ENCODE data around the gene TMEM192. TPM values are rescaled to one million over a fixed set of nuclear protein-coding genes. Genes with fewer than 3 reads are reported as not detected.
"Not testable (repeated sequence)": the region's sequence is repeated elsewhere in the genome, so short reads cannot be mapped to it uniquely, and the experiment has no call there.

The TMEM192 gene
- total RNA-seq, 3 donors from 2014 or later, result 11.5 to 31.2 (median 20.5) TPM

DNA sequence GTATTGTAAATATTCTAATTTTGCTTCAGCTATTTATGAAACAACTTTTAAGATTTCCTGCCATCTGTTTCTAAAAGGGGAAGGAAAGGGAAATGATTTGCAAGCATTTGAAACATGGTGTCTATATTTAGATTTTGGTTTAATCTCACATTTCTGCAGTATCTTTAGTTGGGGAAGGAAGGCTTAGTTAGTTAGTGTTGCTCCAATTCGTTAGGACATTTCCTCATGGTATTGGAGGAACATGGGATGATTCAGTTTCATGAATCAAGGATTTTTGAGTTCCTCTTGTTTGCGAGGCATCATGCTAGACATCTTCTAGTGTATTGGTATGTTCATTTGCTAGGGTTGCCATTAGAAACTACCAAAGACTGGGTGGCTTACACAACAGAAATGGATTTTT lies 20.5 kb upstream of the TMEM192 start:
- H3K4me3 ChIP-seq, result no peak overlapping the region
- no peak for DNase-seq (ENCODE audit: low spot score in 2 of 2)
- H3K27me3 ChIP-seq, result no peaks in the 10 kb centered on the region
- H3K9me3 ChIP-seq, result peaks cover 0 to 6% of the 10 kb centered on the region in 2 donors
- no peak overlapping the region for H3K27ac ChIP-seq
- no peaks in the 10 kb centered on the region for H3K36me3 ChIP-seq
- intact Hi-C loops (cut with DNase I; ENCODE audit: low total_unique reads), result loop anchor here (5.0 kb wide), 1 partner anchor 329 kb away; no protein-coding TSS in a partner anchor
- TF ChIP-seq POLR2A (IDR thresholded peaks at IDR 0.05) (no peak), POLR2AphosphoS5 (IDR thresholded peaks at IDR 0.05) (no peak)
- TF ChIP-seq, protein P1, sequence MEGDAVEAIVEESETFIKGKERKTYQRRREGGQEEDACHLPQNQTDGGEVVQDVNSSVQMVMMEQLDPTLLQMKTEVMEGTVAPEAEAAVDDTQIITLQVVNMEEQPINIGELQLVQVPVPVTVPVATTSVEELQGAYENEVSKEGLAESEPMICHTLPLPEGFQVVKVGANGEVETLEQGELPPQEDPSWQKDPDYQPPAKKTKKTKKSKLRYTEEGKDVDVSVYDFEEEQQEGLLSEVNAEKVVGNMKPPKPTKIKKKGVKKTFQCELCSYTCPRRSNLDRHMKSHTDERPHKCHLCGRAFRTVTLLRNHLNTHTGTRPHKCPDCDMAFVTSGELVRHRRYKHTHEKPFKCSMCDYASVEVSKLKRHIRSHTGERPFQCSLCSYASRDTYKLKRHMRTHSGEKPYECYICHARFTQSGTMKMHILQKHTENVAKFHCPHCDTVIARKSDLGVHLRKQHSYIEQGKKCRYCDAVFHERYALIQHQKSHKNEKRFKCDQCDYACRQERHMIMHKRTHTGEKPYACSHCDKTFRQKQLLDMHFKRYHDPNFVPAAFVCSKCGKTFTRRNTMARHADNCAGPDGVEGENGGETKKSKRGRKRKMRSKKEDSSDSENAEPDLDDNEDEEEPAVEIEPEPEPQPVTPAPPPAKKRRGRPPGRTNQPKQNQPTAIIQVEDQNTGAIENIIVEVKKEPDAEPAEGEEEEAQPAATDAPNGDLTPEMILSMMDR (IDR thresholded peaks at IDR 0.05), result no peak
- H3K4me1 ChIP-seq, result no peaks in the 10 kb centered on the region

DNA sequence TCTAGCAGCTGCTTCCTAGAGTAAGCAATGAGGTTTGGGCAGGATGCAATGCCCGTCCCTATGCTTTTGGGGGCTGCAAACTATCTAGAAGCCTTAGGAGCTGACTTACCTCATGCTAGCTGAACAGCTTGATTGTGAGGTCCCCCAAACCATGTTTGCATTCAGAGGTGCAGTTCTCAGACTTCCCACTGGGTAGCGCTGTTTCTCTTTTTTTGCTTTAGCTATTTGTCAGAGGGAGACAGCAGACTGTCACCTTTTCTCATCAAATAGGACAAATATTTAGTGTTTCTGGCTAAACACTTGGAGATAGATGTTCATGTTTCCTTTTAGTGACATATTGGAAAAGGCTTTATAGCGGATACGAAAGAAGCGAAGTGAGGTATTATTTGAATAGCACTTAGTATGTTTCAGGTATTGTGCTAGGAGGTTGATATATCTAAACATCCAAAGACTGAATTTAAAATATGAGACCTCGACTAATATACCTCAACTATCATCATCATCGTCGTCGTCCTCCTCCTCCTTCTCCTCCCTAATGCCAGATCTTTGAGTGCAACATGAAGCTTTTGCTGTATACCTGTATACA lies 18.7 kb upstream of the TMEM192 start:
- H3K27ac ChIP-seq, result no peak overlapping the region
- intact Hi-C loops (cut with DNase I; ENCODE audit: low total_unique reads), result loop anchor here (5.0 kb wide), 1 partner anchor 331 kb away; no protein-coding TSS in a partner anchor
- H3K4me1 ChIP-seq, result no peaks in the 10 kb centered on the region
- H3K27me3 ChIP-seq, result no peaks in the 10 kb centered on the region
- H3K9me3 ChIP-seq, result no peaks in the 10 kb centered on the region
- TF ChIP-seq, protein P1 (IDR thresholded peaks at IDR 0.05), result peak; percentile 93 to 95 (median 93)
- TF ChIP-seq POLR2A (IDR thresholded peaks at IDR 0.05) (no peak), POLR2AphosphoS5 (IDR thresholded peaks at IDR 0.05) (no peak)
- DNase-seq (ENCODE audit: low spot score in 2 of 2), result peak; percentile 40 to 59
- H3K36me3 ChIP-seq, result no peaks in the 10 kb centered on the region
- no peak overlapping the region for H3K4me3 ChIP-seq

DNA sequence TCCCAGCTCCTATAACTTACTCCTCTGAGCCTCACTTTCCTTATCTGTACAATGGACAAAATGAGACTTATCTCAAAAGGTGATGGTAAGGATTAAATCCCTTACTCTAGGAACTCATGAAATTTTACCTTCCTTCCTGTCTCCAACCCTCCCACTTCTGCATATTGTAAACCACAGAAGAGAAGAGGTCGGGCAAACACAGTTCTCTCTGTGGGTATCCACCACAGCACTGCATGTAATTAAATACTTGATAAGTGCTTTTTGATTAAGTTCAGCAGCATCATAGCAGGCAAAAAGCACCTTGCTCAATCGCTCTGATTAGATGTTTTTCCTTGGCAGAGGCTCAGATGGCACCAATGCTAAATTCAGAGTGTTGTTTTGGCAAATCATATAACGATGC lies 17.3 kb upstream of the TMEM192 start:
- intact Hi-C loops (cut with DNase I; ENCODE audit: low total_unique reads), result loop anchor here (5.0 kb wide), 1 partner anchor 332 kb away; no protein-coding TSS in a partner anchor
- H3K4me3 ChIP-seq, result no peak overlapping the region
- H3K36me3 ChIP-seq, result no peaks in the 10 kb centered on the region
- no peaks in the 10 kb centered on the region for H3K9me3 ChIP-seq
- TF ChIP-seq POLR2A (IDR thresholded peaks at IDR 0.05) (no peak), POLR2AphosphoS5 (IDR thresholded peaks at IDR 0.05) (no peak)
- TF ChIP-seq, protein P1 (IDR thresholded peaks at IDR 0.05), result no peak
- H3K27ac ChIP-seq, result no peak overlapping the region
- DNase-seq (ENCODE audit: low spot score in 2 of 2), result no peak
- no peaks in the 10 kb centered on the region for H3K4me1 ChIP-seq
- no peaks in the 10 kb centered on the region for H3K27me3 ChIP-seq

DNA sequence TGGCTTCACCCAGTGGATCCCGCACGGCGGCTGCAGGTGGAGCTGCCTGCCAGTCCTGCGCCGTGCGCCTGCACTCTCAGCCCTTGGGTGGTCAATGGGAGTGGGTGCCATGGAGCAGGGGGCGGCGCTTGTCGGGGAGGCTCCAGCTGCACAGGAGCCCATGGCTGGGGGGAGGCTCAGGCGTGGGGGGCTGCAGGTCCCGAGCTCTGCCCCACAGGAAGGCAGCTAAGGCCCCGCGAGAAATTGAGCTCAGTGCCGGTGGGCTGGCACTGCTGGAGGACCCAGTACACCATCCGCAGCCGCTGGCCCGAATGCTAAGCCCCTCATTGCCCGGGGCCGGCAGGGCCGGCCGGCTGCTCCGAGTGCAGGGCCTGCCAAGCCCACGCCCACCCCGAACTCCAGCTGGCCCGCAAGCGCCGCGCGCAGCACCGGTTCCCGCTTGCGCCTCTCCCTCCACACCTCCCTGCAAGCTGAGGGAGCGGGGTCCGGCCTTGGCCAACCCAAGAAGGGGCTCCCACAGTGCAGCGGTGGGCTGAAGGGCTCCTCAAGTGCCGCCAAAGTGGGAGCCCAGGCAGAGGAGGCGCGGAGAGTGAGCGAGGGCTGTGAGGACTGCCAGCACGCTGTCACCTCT lies 13.3 kb upstream of the TMEM192 start:
- H3K36me3 ChIP-seq; H3K4me1 ChIP-seq; H3K27ac ChIP-seq; H3K4me3 ChIP-seq; H3K27me3 ChIP-seq; H3K9me3 ChIP-seq; DNase-seq (ENCODE audit: low spot score in 2 of 2); intact Hi-C loops (cut with DNase I; ENCODE audit: low total_unique reads): not testable (repeated sequence)

DNA sequence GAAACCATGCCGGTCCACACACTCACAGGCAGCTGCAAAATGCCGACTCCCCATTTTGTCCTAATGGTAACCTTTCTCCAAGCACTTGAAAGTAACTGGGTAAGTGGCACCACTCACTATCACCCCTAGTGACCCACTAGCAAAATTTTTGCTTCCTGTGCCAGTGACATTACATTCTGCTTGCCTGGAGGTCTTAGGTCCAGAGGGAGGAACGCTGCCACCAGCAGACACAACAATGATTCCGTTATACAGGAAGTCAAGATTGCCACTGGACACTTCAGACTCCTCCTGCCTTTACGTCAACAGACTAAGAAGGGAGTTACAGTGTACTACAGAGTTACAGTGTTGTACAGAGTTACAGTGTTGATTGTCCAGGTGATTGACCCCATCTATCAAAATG lies 11.8 kb upstream of the TMEM192 start:
- Histone ChIP-seq H3K36me3 (no peaks in the 10 kb centered on the region), H3K27ac (no peak overlapping the region), H3K4me1 (no peaks in the 10 kb centered on the region), H3K9me3 (no peaks in the 10 kb centered on the region), H3K27me3 (no peaks in the 10 kb centered on the region), H3K4me3 (no peak overlapping the region)
- no peak for DNase-seq (ENCODE audit: low spot score in 2 of 2)
- TF ChIP-seq POLR2A (IDR thresholded peaks at IDR 0.05), result no peak
- TF ChIP-seq, protein P1 (IDR thresholded peaks at IDR 0.05), result no peak
- no peak for TF ChIP-seq POLR2AphosphoS5 (IDR thresholded peaks at IDR 0.05)
- intact Hi-C loops (cut with DNase I; ENCODE audit: low total_unique reads), result no loop called here
